SK-N-SH (cell line): ENCODE data around the gene PHEX. TPM values are rescaled to one million over a fixed set of nuclear protein-coding genes. Genes with fewer than 3 reads are reported as not detected.

ENCODE experiments used
- CTCF ChIA-PET: fragments of 300-600, 350-600 bp; formaldehyde crosslinking; extraction: SDS; loops from one replicate; lab custom pipeline; 2021; lab: Yijun Ruan, JAX
- POLR2A ChIA-PET: fragments of 350-600 bp; sonication (Branson Sonifier 250); formaldehyde crosslinking; extraction: SDS; loops from one replicate; lab custom pipeline; 2020; ENCODE audit warnings: antibody characterized with exemption, inconsistent platforms; lab: Yijun Ruan, JAX
- DNase-seq: peaks from one replicate; pipeline ENCODE4 v3.0.0; 2012
- H2AFZ ChIP-seq: fragments of 200-600 bp; sonication (generic); 2 replicates; pipeline ENCODE4 v1.8.1; 2016; ENCODE audit warnings: antibody characterized with exemption, mild to moderate bottlenecking, low read depth
- H3F3A ChIP-seq: fragments of 200-600 bp; sonication (generic); replicated peaks from 2 replicates; pipeline ENCODE3; 2016; ENCODE audit warnings: antibody characterized with exemption, mild to moderate bottlenecking; ENCODE audit not compliant: insufficient read depth
- H3K27ac ChIP-seq, 2 experiments: fragments of 200-500 bp in 1 of 2; fragments of 200-600 bp in 1 of 2; sonication (Bioruptor generic) in 1 of 2; sonication (generic), shearing (Covaris generic) in 1 of 2; 2 replicates each; pipeline versions ENCODE4 v1.5.1 to v1.6.1; 2014 to 2016; ENCODE audit warnings: low read depth in 2 of 2, inconsistent platforms in 1 of 2, low read length in 1 of 2, mild to moderate bottlenecking in 1 of 2, mixed read lengths in 1 of 2
- H3K27me3 ChIP-seq: fragments of 200-600 bp; sonication (generic), shearing (Covaris generic); 2 replicates; pipeline ENCODE4 v1.6.1; 2016; ENCODE audit warnings: mixed run types; ENCODE audit not compliant: insufficient read depth
- H3K36me3 ChIP-seq, 2 experiments: fragments of 200-500 bp in 1 of 2; fragments of 200-600 bp in 1 of 2; sonication (Bioruptor generic) in 1 of 2; sonication (generic) in 1 of 2; replicated peaks in 1 of 2; 2 replicates each; pipeline versions ENCODE3 to v1.5.1; 2014 to 2016; ENCODE audit warnings: low read length in 1 of 2, mild to moderate bottlenecking in 1 of 2; ENCODE audit not compliant: insufficient read depth in 2 of 2, control insufficient read depth in 1 of 2
- H3K4me1 ChIP-seq, 2 experiments: fragments of 200-500 bp in 1 of 2; fragments of 200-600 bp in 1 of 2; sonication (Bioruptor generic) in 1 of 2; sonication (generic), shearing (Covaris generic) in 1 of 2; 2 replicates each; pipeline versions ENCODE4 v1.5.1 to v1.6.1; 2014 to 2016; ENCODE audit warnings: low read depth in 1 of 2, low read length in 1 of 2, mixed run types in 1 of 2; ENCODE audit not compliant: insufficient read depth in 2 of 2, control insufficient read depth in 1 of 2
- H3K4me2 ChIP-seq: fragments of 200-600 bp; sonication (generic), shearing (Covaris generic); 2 replicates; pipeline ENCODE4 v1.6.1; 2017; ENCODE audit warnings: mixed run types
- H3K4me3 ChIP-seq, 2 experiments: fragments of 200-500 bp in 1 of 2; fragments of 200-600 bp in 1 of 2; sonication (Bioruptor generic) in 1 of 2; sonication (generic), shearing (Covaris generic) in 1 of 2; 2 replicates each; pipeline versions ENCODE4 v1.5.1 to v1.8.1; 2014 to 2016; ENCODE audit warnings: low read depth in 2 of 2, inconsistent platforms in 1 of 2, low read length in 1 of 2, mild to moderate bottlenecking in 1 of 2, mixed read lengths in 1 of 2, moderate library complexity in 1 of 2
- H3K79me2 ChIP-seq: fragments of 200-600 bp; sonication (generic); 2 replicates; pipeline ENCODE4 v1.8.1; 2017; ENCODE audit warnings: mild to moderate bottlenecking; ENCODE audit not compliant: insufficient read depth
- H3K9ac ChIP-seq: fragments of 200-600 bp; sonication (generic); 2 replicates; pipeline ENCODE4 v1.6.1; 2017; ENCODE audit warnings: mixed run types
- H3K9me2 ChIP-seq: fragments of 200-600 bp; sonication (generic); 2 replicates; pipeline ENCODE4 v1.6.1; 2017; ENCODE audit warnings: mixed run types
- H3K9me3 ChIP-seq: fragments of 200-600 bp; sonication (generic); 2 replicates; pipeline ENCODE4 v1.6.1; 2017; ENCODE audit warnings: mixed run types, mild to moderate bottlenecking, moderate library complexity
- H4K20me1 ChIP-seq: fragments of 200-600 bp; sonication (generic); 2 replicates; pipeline ENCODE4 v1.6.1; 2017; ENCODE audit warnings: mild to moderate bottlenecking, mixed run types; ENCODE audit not compliant: insufficient read depth
- FOXM1 ChIP-seq: IDR thresholded peaks from 2 replicates; pipeline ENCODE4 v1.4.0; 2012; ENCODE audit warnings: low read depth, mild to moderate bottlenecking
- JUND ChIP-seq: IDR thresholded peaks from 2 replicates; pipeline ENCODE4 v1.4.0; 2012
- NRF1 ChIP-seq: IDR thresholded peaks from 2 replicates; pipeline ENCODE4 v1.6.1; 2012; ENCODE audit warnings: low read depth, mild to moderate bottlenecking, low read length
- RAD21 ChIP-seq: IDR thresholded peaks from 2 replicates; pipeline ENCODE4 v1.6.1; 2012; ENCODE audit warnings: mild to moderate bottlenecking, low read length
- RFX5 ChIP-seq: IDR thresholded peaks from 2 replicates; pipeline ENCODE4 v1.6.1; 2012; ENCODE audit warnings: mild to moderate bottlenecking, improper control_type of control experiment, low read length
- SIN3A ChIP-seq: IDR thresholded peaks from 2 replicates; pipeline ENCODE4 v1.6.1; 2012; ENCODE audit warnings: low read depth, mild to moderate bottlenecking, low read length, moderate library complexity, borderline replicate concordance
- SMC3 ChIP-seq: IDR thresholded peaks from 2 replicates; pipeline ENCODE4 v1.6.1; 2012; ENCODE audit warnings: low read depth, low read length, improper control_type of control experiment
- TAF1 ChIP-seq: IDR thresholded peaks from 2 replicates; pipeline ENCODE4 v1.6.1; 2012; ENCODE audit warnings: low read depth, mild to moderate bottlenecking, low read length, moderate library complexity, borderline replicate concordance
- ZBTB33 ChIP-seq: IDR thresholded peaks from 2 replicates; pipeline ENCODE4 v1.4.0; 2012; ENCODE audit warnings: low read depth, borderline replicate concordance
- WGBS: methylation state at CpG from one replicate; pipeline ENCODE4 v1.1.6; 2017; ENCODE audit warnings: low lambda C conversion rate; 5-methylcytosine and 5-hydroxymethylcytosine counted together
- polyA plus RNA-seq, 3 experiments: library from polyadenylated mRNA; depleted of rRNA; stranded (reverse); fragments of >200 nt; gene quantifications; 2 replicates each; pipeline ENCODE4 v1.2.3, GENCODE V29; 2012
- TF ChIP-seq, protein P1 (sequence below): fragments of 150-350 bp; IDR thresholded peaks from 2 replicates; pipeline ENCODE4 v1.6.1; 2016; ENCODE audit warnings: mild to moderate bottlenecking, low read depth, low read length
- TF ChIP-seq, protein P2 (sequence below): fragments of 200-600 bp; sonication (generic); IDR thresholded peaks from 2 replicates; pipeline ENCODE4 v1.6.1; 2017; ENCODE audit warnings: antibody characterized with exemption, mild to moderate bottlenecking, moderate library complexity
- TF ChIP-seq, protein P3 (sequence below): IDR thresholded peaks from 2 replicates; pipeline ENCODE4 v1.6.1; 2012; ENCODE audit warnings: mild to moderate bottlenecking, low read depth, low read length, moderate library complexity
- TF ChIP-seq, protein P4 (sequence below): IDR thresholded peaks from 2 replicates; pipeline ENCODE4; 2012
- TF ChIP-seq, protein P5 (sequence below): IDR thresholded peaks from 2 replicates; pipeline ENCODE4 v1.4.0; 2012; ENCODE audit warnings: low read depth, borderline replicate concordance

PHEX gene
- 0.35 and 0.41 TPM in 2 replicates for polyA plus RNA-seq (2012; rRNA removed)
- 0.51 and 0.53 TPM in 2 replicates for polyA plus RNA-seq (2012; cell fraction: cytosol; rRNA removed)
- 0.33 and 0.52 TPM in 2 replicates for polyA plus RNA-seq (2012; cell fraction: nucleus; rRNA removed)

DNA sequence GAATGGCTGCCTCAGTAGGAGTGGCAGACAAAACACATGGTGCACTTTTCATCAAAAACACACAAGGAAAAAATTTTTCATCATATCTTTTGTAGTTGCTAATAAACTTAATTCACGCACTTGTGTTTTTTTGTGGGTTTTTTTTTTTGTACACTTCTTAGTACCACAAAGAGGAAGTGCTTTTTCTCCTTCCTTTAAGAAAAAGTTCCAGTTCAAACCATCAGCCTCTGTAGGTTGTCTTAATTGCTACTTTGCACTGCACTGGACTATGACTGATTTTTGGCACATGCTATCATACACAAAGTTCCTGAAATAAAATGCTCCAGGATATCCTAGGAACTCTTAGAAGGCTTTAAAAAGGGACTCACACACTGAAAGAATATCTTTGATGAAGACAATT is at the start of gene PHEX:
Gene PHEX (plus strand): TSS at position 242 of the 400 bp plus-strand sequence. CDS start 681 bp downstream, outside the sequence.
- no peaks in the 10 kb centered on the region for H3F3A ChIP-seq
- POLR2A ChIA-PET: no interaction called here
- TF ChIP-seq, protein P1, sequence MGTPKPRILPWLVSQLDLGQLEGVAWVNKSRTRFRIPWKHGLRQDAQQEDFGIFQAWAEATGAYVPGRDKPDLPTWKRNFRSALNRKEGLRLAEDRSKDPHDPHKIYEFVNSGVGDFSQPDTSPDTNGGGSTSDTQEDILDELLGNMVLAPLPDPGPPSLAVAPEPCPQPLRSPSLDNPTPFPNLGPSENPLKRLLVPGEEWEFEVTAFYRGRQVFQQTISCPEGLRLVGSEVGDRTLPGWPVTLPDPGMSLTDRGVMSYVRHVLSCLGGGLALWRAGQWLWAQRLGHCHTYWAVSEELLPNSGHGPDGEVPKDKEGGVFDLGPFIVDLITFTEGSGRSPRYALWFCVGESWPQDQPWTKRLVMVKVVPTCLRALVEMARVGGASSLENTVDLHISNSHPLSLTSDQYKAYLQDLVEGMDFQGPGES: no peak
- TF ChIP-seq SMC3 (no peak), NRF1 (no peak), SIN3A (no peak), RFX5 (no peak), JUND (no peak), TAF1 (no peak), ZBTB33 (no peak), FOXM1 (no peak), RAD21 (no peak)
- TF ChIP-seq, protein P2, sequence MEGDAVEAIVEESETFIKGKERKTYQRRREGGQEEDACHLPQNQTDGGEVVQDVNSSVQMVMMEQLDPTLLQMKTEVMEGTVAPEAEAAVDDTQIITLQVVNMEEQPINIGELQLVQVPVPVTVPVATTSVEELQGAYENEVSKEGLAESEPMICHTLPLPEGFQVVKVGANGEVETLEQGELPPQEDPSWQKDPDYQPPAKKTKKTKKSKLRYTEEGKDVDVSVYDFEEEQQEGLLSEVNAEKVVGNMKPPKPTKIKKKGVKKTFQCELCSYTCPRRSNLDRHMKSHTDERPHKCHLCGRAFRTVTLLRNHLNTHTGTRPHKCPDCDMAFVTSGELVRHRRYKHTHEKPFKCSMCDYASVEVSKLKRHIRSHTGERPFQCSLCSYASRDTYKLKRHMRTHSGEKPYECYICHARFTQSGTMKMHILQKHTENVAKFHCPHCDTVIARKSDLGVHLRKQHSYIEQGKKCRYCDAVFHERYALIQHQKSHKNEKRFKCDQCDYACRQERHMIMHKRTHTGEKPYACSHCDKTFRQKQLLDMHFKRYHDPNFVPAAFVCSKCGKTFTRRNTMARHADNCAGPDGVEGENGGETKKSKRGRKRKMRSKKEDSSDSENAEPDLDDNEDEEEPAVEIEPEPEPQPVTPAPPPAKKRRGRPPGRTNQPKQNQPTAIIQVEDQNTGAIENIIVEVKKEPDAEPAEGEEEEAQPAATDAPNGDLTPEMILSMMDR: no peak
- TF ChIP-seq, protein P3, sequence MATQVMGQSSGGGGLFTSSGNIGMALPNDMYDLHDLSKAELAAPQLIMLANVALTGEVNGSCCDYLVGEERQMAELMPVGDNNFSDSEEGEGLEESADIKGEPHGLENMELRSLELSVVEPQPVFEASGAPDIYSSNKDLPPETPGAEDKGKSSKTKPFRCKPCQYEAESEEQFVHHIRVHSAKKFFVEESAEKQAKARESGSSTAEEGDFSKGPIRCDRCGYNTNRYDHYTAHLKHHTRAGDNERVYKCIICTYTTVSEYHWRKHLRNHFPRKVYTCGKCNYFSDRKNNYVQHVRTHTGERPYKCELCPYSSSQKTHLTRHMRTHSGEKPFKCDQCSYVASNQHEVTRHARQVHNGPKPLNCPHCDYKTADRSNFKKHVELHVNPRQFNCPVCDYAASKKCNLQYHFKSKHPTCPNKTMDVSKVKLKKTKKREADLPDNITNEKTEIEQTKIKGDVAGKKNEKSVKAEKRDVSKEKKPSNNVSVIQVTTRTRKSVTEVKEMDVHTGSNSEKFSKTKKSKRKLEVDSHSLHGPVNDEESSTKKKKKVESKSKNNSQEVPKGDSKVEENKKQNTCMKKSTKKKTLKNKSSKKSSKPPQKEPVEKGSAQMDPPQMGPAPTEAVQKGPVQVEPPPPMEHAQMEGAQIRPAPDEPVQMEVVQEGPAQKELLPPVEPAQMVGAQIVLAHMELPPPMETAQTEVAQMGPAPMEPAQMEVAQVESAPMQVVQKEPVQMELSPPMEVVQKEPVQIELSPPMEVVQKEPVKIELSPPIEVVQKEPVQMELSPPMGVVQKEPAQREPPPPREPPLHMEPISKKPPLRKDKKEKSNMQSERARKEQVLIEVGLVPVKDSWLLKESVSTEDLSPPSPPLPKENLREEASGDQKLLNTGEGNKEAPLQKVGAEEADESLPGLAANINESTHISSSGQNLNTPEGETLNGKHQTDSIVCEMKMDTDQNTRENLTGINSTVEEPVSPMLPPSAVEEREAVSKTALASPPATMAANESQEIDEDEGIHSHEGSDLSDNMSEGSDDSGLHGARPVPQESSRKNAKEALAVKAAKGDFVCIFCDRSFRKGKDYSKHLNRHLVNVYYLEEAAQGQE: no peak
- TF ChIP-seq, protein P4, sequence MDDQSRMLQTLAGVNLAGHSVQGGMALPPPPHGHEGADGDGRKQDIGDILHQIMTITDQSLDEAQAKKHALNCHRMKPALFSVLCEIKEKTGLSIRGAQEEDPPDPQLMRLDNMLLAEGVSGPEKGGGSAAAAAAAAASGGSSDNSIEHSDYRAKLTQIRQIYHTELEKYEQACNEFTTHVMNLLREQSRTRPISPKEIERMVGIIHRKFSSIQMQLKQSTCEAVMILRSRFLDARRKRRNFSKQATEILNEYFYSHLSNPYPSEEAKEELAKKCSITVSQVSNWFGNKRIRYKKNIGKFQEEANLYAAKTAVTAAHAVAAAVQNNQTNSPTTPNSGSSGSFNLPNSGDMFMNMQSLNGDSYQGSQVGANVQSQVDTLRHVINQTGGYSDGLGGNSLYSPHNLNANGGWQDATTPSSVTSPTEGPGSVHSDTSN: no peak
- TF ChIP-seq, protein P5, sequence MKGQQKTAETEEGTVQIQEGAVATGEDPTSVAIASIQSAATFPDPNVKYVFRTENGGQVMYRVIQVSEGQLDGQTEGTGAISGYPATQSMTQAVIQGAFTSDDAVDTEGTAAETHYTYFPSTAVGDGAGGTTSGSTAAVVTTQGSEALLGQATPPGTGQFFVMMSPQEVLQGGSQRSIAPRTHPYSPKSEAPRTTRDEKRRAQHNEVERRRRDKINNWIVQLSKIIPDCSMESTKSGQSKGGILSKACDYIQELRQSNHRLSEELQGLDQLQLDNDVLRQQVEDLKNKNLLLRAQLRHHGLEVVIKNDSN: no peak
- no peaks in the 10 kb centered on the region for H3K9me2 ChIP-seq
- no peak within 1 kb of the TSS for H3K27ac ChIP-seq
- H3K4me2 ChIP-seq: no peak within 1 kb of the TSS
- H3K9ac ChIP-seq: no peak within 1 kb of the TSS
- no peak within 1 kb of the TSS for H3K4me3 ChIP-seq
- H3K9me3 ChIP-seq: no peaks in the 10 kb centered on the region
- H3K27me3 ChIP-seq: no peaks in the 10 kb centered on the region
- H3K36me3 ChIP-seq: no peaks in the 10 kb centered on the region
- WGBS: 53% methylated on average over 1 of the region's 1 CpG
- no peaks in the 10 kb centered on the region; the same call in 1 of the 2 replicates for H3K79me2 ChIP-seq
- no peaks in the 10 kb centered on the region for H3K4me1 ChIP-seq
- no peak within 1 kb of the TSS for H2AFZ ChIP-seq
- no peaks in the 10 kb centered on the region for H4K20me1 ChIP-seq
- CTCF ChIA-PET: no interaction called here
- DNase-seq: no peak
